MM.1S (cell line): Measurements from ENCODE around the gene A1BG.

Experiments used
- DNase-seq: peaks from one replicate; pipeline ENCODE4 v3.0.0-alpha.2; 2015
- H2AFZ ChIP-seq: fragments of 300-600 bp; sonication (generic); 2 replicates; pipeline ENCODE4 v1.6.0; 2016; ENCODE audit warnings: antibody characterized with exemption, low read length
- H3F3A ChIP-seq: fragments of 300-600 bp; sonication (generic); 2 replicates; pipeline ENCODE4 v1.6.1; 2016; ENCODE audit warnings: mild to moderate bottlenecking, antibody characterized with exemption, low read length, moderate library complexity, mixed read lengths; ENCODE audit not compliant: insufficient read depth
- H3K27ac ChIP-seq: fragments of 300-600 bp; sonication (generic); 2 replicates; pipeline ENCODE4 v1.5.1; 2016; ENCODE audit warnings: mild to moderate bottlenecking, low read length
- H3K27me3 ChIP-seq: fragments of 300-600 bp; sonication (generic); replicated peaks from 2 replicates; pipeline ENCODE4 v1.6.0; 2016; ENCODE audit warnings: low read length; ENCODE audit not compliant: insufficient read depth
- H3K36me3 ChIP-seq: fragments of 300-600 bp; sonication (generic); replicated peaks from 2 replicates; pipeline ENCODE4 v1.6.1; 2016; ENCODE audit warnings: mild to moderate bottlenecking, low read length, mixed read lengths; ENCODE audit not compliant: insufficient read depth
- H3K4me1 ChIP-seq: fragments of 300-600 bp; sonication (generic); 2 replicates; pipeline ENCODE4 v1.6.1; 2016; ENCODE audit warnings: low read length, mixed read lengths
- H3K4me2 ChIP-seq: fragments of 300-600 bp; sonication (generic); 2 replicates; pipeline ENCODE4 v1.6.0; 2016; ENCODE audit warnings: low read depth, low read length
- H3K4me3 ChIP-seq: fragments of 300-600 bp; sonication (generic); 2 replicates; pipeline ENCODE4 v1.5.1; 2016; ENCODE audit warnings: low read length, mixed read lengths
- H3K79me2 ChIP-seq: fragments of 300-600 bp; sonication (generic); 2 replicates; pipeline ENCODE4 v1.6.1; 2016; ENCODE audit warnings: mixed run types, low read length, mixed read lengths
- H3K9ac ChIP-seq: fragments of 300-600 bp; sonication (generic); 2 replicates; pipeline ENCODE4 v1.6.1; 2016; ENCODE audit warnings: low read length, mixed read lengths
- H3K9me2 ChIP-seq: fragments of 300-600 bp; sonication (generic); replicated peaks from 2 replicates; pipeline ENCODE4 v1.6.1; 2016; ENCODE audit warnings: mild to moderate bottlenecking, low read length, mixed read lengths; ENCODE audit not compliant: insufficient read depth
- H3K9me3 ChIP-seq: fragments of 300-600 bp; sonication (generic); replicated peaks from 2 replicates; pipeline ENCODE4 v1.6.1; 2016; ENCODE audit warnings: mild to moderate bottlenecking, low read length, mixed read lengths; ENCODE audit not compliant: insufficient read depth
- H4K20me1 ChIP-seq: fragments of 300-600 bp; sonication (generic); 2 replicates; pipeline ENCODE4 v1.6.1; 2016; ENCODE audit warnings: mild to moderate bottlenecking, low read length, moderate library complexity, mixed read lengths; ENCODE audit not compliant: insufficient read depth
- EZH2 ChIP-seq: fragments of 300-600 bp; sonication (generic); optimal IDR thresholded peaks from 2 replicates; pipeline ENCODE3; 2017; ENCODE audit warnings: low read depth, mild to moderate bottlenecking, antibody characterized with exemption, low read length, mixed read lengths
- EZH2phosphoT487 ChIP-seq: fragments of 300-600 bp; sonication (generic); IDR thresholded peaks from 2 replicates; pipeline ENCODE4 v1.6.1; 2018; ENCODE audit warnings: antibody characterized with exemption, low read length
- TF ChIP-seq, protein P1 (sequence below): fragments of 300-600 bp; sonication (generic); IDR thresholded peaks from 2 replicates; pipeline ENCODE4 v1.5.1; 2016; ENCODE audit warnings: antibody characterized with exemption, low read length, mixed read lengths

The A1BG gene

GRCh38 chr19:58395979-58396627, 42.8 kb upstream of the A1BG start:
- no peaks in the 10 kb centered on the region for H3K27me3 ChIP-seq
- H3F3A ChIP-seq, result no peaks in the 10 kb centered on the region
- no peak overlapping the region for H3K9ac ChIP-seq
- no peaks in the 10 kb centered on the region for H3K9me2 ChIP-seq
- DNase-seq, result no peak
- no peaks in the 10 kb centered on the region for H3K9me3 ChIP-seq
- H2AFZ ChIP-seq, result no peak overlapping the region
- no peak overlapping the region for H3K4me2 ChIP-seq
- H3K79me2 ChIP-seq, result peaks cover 7% of the 10 kb centered on the region; the same call in 1 of the 2 replicates
- H4K20me1 ChIP-seq, result no peaks in the 10 kb centered on the region
- no peaks in the 10 kb centered on the region; the same call in 1 of the 2 replicates for H3K36me3 ChIP-seq
- TF ChIP-seq EZH2 (no peak), EZH2phosphoT487 (no peak)
- TF ChIP-seq, protein P1, sequence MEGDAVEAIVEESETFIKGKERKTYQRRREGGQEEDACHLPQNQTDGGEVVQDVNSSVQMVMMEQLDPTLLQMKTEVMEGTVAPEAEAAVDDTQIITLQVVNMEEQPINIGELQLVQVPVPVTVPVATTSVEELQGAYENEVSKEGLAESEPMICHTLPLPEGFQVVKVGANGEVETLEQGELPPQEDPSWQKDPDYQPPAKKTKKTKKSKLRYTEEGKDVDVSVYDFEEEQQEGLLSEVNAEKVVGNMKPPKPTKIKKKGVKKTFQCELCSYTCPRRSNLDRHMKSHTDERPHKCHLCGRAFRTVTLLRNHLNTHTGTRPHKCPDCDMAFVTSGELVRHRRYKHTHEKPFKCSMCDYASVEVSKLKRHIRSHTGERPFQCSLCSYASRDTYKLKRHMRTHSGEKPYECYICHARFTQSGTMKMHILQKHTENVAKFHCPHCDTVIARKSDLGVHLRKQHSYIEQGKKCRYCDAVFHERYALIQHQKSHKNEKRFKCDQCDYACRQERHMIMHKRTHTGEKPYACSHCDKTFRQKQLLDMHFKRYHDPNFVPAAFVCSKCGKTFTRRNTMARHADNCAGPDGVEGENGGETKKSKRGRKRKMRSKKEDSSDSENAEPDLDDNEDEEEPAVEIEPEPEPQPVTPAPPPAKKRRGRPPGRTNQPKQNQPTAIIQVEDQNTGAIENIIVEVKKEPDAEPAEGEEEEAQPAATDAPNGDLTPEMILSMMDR, result no peak
- no peak overlapping the region for H3K27ac ChIP-seq
- no peaks in the 10 kb centered on the region for H3K4me1 ChIP-seq
- no peak overlapping the region for H3K4me3 ChIP-seq

GRCh38 chr19:58395220-58395978, 42.1 kb upstream of the A1BG start, which contains the start of gene RNF225:
Gene RNF225 (plus strand): TSS chr19:58395656. CDS start chr19:58396090, 434 bp downstream.
- Histone ChIP-seq H4K20me1 (no peaks in the 10 kb centered on the region), H3K9ac (no peak within 1 kb of the TSS), H2AFZ (no peak within 1 kb of the TSS), H3K27me3 (no peaks in the 10 kb centered on the region), H3K27ac (no peak within 1 kb of the TSS), H3K79me2 (peaks cover 14% of the 10 kb centered on the region), H3K36me3 (no peaks in the 10 kb centered on the region; the same call in 1 of the 2 replicates), H3K4me3 (no peak within 1 kb of the TSS), H3K9me3 (no peaks in the 10 kb centered on the region), H3K4me2 (no peak within 1 kb of the TSS), H3F3A (no peaks in the 10 kb centered on the region), H3K9me2 (no peaks in the 10 kb centered on the region), H3K4me1 (peaks cover 3% of the 10 kb centered on the region; the same call in 1 of the 2 replicates)
- no peak for TF ChIP-seq EZH2phosphoT487
- TF ChIP-seq, protein P1, result no peak
- TF ChIP-seq EZH2, result no peak
- DNase-seq, result no peak

DNA sequence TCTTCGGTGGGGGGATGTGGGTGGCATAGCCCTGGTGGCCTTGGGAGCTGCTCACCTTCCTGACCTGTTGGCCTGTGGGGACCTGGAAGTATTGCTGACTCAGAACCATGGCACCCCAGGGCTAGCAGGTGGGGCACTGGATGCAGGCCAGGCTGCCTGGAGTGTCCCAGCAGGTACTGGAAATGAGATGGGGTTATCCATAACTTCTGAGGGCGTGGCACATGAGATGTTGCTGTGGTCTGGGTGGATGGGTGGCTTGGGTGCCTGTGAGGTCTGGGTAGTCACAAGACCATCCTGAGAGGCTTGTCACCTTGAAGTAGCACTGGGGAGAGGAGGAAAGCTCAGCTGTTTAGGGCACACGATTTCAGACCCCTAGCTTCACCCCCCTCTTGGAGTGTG, 41.5 kb upstream of the A1BG start:
- H3K36me3 ChIP-seq, result no peaks in the 10 kb centered on the region; the same call in 1 of the 2 replicates
- TF ChIP-seq EZH2, result no peak
- TF ChIP-seq EZH2phosphoT487, result no peak
- TF ChIP-seq, protein P1, result no peak

More for the DNA sequence above, 41.5 kb upstream of the A1BG start:
- Histone ChIP-seq H4K20me1 (no peaks in the 10 kb centered on the region), H3K27ac (no peak overlapping the region), H3K9me2 (no peaks in the 10 kb centered on the region), H3K79me2 (peaks cover 14% of the 10 kb centered on the region), H3K27me3 (no peaks in the 10 kb centered on the region), H3K4me3 (no peak overlapping the region), H3K4me2 (no peak overlapping the region), H3K9me3 (no peaks in the 10 kb centered on the region), H3K4me1 (peaks cover 3% of the 10 kb centered on the region; the same call in 1 of the 2 replicates), H2AFZ (no peak overlapping the region), H3K9ac (no peak overlapping the region), H3F3A (no peaks in the 10 kb centered on the region)
- no peak for DNase-seq
